OCI-LY7 (cell line): ENCODE results near the gene SLC35F2. TPM values are rescaled to one million over a fixed set of nuclear protein-coding genes. Genes with fewer than 3 reads are reported as not detected.

Experiments used
- BruUV-seq: library from RNA; stranded (reverse); fragments of 400-500 nt; replicated peaks from 2 replicates; lab custom pipeline; 2021; lab: Mats Ljungman, UMichigan
- CTCF ChIA-PET: fragments of 300-600 bp; sonication (Branson Sonifier 250); formaldehyde crosslinking; loops from one replicate; lab custom pipeline; 2022; ENCODE audit warnings: antibody characterized with exemption; ENCODE audit not compliant: unreplicated experiment; lab: Charles Lee
- POLR2A ChIA-PET: fragments of 300-600 bp; sonication (Branson Sonifier 250); formaldehyde crosslinking; loops from one replicate; lab custom pipeline; 2022; ENCODE audit warnings: antibody characterized with exemption; lab: Charles Lee
- DNase-seq: peaks from one replicate; pipeline ENCODE4 v3.0.0-alpha.2; 2015; ENCODE audit warnings: low spot score
- H2AFZ ChIP-seq: fragments of 200-600 bp; sonication (generic), shearing (Covaris generic); 2 replicates; pipeline ENCODE4 v1.6.1; 2014; ENCODE audit warnings: mild to moderate bottlenecking, antibody characterized with exemption, low read length, moderate library complexity
- H3K27ac ChIP-seq: fragments of 200-600 bp; sonication (generic); 2 replicates; pipeline ENCODE4 v1.5.1; 2014; ENCODE audit warnings: mixed run types, low read depth, mild to moderate bottlenecking, moderate library complexity, low read length, inconsistent platforms; ENCODE audit not compliant: poor library complexity, severe bottlenecking
- H3K36me3 ChIP-seq: fragments of 200-600 bp; sonication (generic); 2 replicates; pipeline ENCODE4 v1.6.1; 2014; ENCODE audit warnings: mild to moderate bottlenecking, antibody characterized with exemption, low read length, moderate library complexity, mixed read lengths; ENCODE audit not compliant: insufficient read depth
- H3K4me1 ChIP-seq: fragments of 200-600 bp; sonication (generic); 2 replicates; pipeline ENCODE4 v1.5.1; 2014; ENCODE audit warnings: mild to moderate bottlenecking, low read length; ENCODE audit not compliant: insufficient read depth, poor library complexity, severe bottlenecking
- H3K4me2 ChIP-seq: fragments of 200-600 bp; sonication (generic); 2 replicates; pipeline ENCODE4 v1.6.1; 2014; ENCODE audit warnings: mild to moderate bottlenecking, low read length
- H3K4me3 ChIP-seq: fragments of 200-600 bp; sonication (generic); 2 replicates; pipeline ENCODE4 v1.5.1; 2014; ENCODE audit warnings: mild to moderate bottlenecking, low read depth, low read length; ENCODE audit not compliant: poor library complexity, severe bottlenecking
- H3K79me2 ChIP-seq: fragments of 200-600 bp; sonication (generic); 2 replicates; pipeline ENCODE4 v1.6.1; 2016; ENCODE audit warnings: low read depth, mild to moderate bottlenecking, low read length, moderate library complexity, mixed read lengths; ENCODE audit not compliant: insufficient read depth
- H3K9me2 ChIP-seq: fragments of 200-600 bp; sonication (generic); 2 replicates; pipeline ENCODE4 v1.6.1; 2016; ENCODE audit warnings: mild to moderate bottlenecking, low read length, mixed read lengths; ENCODE audit not compliant: insufficient read depth
- H3K9me3 ChIP-seq: fragments of 200-600 bp; sonication (generic); 2 replicates; pipeline ENCODE4 v1.6.1; 2014; ENCODE audit warnings: mild to moderate bottlenecking, mixed run types, low read length, mixed read lengths
- H4K20me1 ChIP-seq: fragments of 200-600 bp; sonication (generic); 2 replicates; pipeline ENCODE4 v1.6.1; 2014; ENCODE audit warnings: mild to moderate bottlenecking, antibody characterized with exemption, low read length, moderate library complexity, mixed read lengths; ENCODE audit not compliant: insufficient read depth
- EZH2phosphoT487 ChIP-seq: fragments of 200-600 bp; sonication (generic); IDR thresholded peaks from 2 replicates; pipeline ENCODE4 v1.6.1; 2018; ENCODE audit warnings: low read depth, borderline replicate concordance, mild to moderate bottlenecking, mixed run types, antibody characterized with exemption, low read length, moderate library complexity, mixed read lengths
- intact Hi-C: fragments of 100-400 bp; cut with micrococcal nuclease; formaldehyde crosslinking; loops from one replicate; pipeline ENCODE4 v1.10.0; 2022; ENCODE audit not compliant: unreplicated experiment
- total RNA-seq, 2 experiments: library from RNA; depleted of rRNA in 1 of 2; stranded (reverse); fragments of >200 nt in 1 of 2; shearing (Covaris generic) in 1 of 2; gene quantifications; 2 replicates each; pipeline ENCODE4 v1.2.3, GENCODE V29; 2014 to 2022
- TF ChIP-seq, protein P1 (sequence below): fragments of 200-600 bp; sonication (generic); conservative IDR thresholded peaks from 2 replicates; pipeline ENCODE4 v1.5.1; 2014; ENCODE audit warnings: mild to moderate bottlenecking, antibody characterized with exemption, low read length, moderate library complexity, mixed read lengths

Gene SLC35F2
- total RNA-seq, 2 experiments from 2014 or later, result 21.1 to 23.3 TPM

DNA sequence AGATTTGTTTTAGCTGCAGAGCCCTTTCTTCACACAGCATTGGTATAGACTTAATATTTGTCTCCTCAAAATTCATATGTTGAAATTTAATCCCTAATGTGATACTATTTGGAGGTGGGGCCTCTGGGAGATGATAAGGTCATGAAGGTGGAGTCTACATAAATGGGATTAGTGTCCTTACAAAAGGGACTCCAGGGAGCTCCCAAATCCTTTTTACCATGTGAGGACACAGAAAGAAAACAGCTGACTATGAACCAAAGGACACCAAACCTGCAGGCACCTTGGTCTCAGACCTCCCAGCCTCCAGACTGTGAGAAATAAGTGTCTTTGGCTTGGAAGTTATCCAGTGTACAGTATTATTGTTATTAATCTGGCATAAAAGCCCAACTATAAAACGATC, 10.2 kb downstream of the SLC35F2 start:
- Histone ChIP-seq H3K9me2 (no peaks in the 10 kb centered on the region), H3K4me1 (peaks cover 7% of the 10 kb centered on the region), H4K20me1 (peaks cover 6% of the 10 kb centered on the region; the same call in 1 of the 2 replicates), H3K79me2 (peaks cover 74% of the 10 kb centered on the region), H3K4me3 (no peak overlapping the region), H3K27ac (no peak overlapping the region), H2AFZ (no peak overlapping the region), H3K4me2 (no peak overlapping the region), H3K9me3 (no peaks in the 10 kb centered on the region), H3K36me3 (peaks cover 13% of the 10 kb centered on the region)
- CTCF ChIA-PET, result no interaction called here
- TF ChIP-seq, protein P1, sequence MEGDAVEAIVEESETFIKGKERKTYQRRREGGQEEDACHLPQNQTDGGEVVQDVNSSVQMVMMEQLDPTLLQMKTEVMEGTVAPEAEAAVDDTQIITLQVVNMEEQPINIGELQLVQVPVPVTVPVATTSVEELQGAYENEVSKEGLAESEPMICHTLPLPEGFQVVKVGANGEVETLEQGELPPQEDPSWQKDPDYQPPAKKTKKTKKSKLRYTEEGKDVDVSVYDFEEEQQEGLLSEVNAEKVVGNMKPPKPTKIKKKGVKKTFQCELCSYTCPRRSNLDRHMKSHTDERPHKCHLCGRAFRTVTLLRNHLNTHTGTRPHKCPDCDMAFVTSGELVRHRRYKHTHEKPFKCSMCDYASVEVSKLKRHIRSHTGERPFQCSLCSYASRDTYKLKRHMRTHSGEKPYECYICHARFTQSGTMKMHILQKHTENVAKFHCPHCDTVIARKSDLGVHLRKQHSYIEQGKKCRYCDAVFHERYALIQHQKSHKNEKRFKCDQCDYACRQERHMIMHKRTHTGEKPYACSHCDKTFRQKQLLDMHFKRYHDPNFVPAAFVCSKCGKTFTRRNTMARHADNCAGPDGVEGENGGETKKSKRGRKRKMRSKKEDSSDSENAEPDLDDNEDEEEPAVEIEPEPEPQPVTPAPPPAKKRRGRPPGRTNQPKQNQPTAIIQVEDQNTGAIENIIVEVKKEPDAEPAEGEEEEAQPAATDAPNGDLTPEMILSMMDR, result no peak
- TF ChIP-seq EZH2phosphoT487, result no peak
- POLR2A ChIA-PET, result interaction anchor here (0.6 to 0.8 kb wide), 3 partner anchors 11 to 237 kb away, joined by 3 to 6 read pairs (median 6); no protein-coding TSS in a partner anchor
- intact Hi-C loops, result no loop called here
- DNase-seq, result no peak
- BruUV-seq, result no TSS peak

DNA sequence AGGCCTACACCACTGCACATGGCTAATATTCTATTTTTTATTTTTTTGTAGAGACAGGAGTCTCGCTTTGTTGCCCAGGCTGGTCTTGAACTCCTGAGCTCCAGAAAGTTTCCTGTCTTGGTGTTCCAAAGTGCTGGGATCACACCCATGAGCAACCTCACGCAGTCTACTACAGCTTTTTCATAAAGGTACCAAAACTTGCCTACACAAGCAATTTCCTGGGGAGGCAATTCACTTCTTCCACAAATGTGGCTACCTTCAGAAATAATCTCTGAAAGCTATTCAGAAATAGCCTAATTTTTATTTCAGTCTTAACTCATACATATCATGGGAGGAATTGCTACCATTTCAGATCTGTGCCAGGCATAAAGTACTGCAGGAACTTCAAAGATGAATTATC, 11.4 kb downstream of the SLC35F2 start:
- H3K4me1 ChIP-seq, result peaks cover 7% of the 10 kb centered on the region
- no peaks in the 10 kb centered on the region for H3K9me2 ChIP-seq
- no peak overlapping the region for H2AFZ ChIP-seq
- BruUV-seq, result no TSS peak
- H3K4me3 ChIP-seq, result no peak overlapping the region
- H3K79me2 ChIP-seq, result peaks cover 76% of the 10 kb centered on the region
- H4K20me1 ChIP-seq, result peaks cover 6% of the 10 kb centered on the region; the same call in 1 of the 2 replicates
- ChIA-PET POLR2A (interaction anchor here (0.8 kb wide), 1 partner anchor 18 kb away, joined by 5 read pairs; no protein-coding TSS in a partner anchor), CTCF (no interaction called here)
- no peak for TF ChIP-seq EZH2phosphoT487
- TF ChIP-seq, protein P1, result no peak
- intact Hi-C loops, result no loop called here
- H3K27ac ChIP-seq, result no peak overlapping the region
- no peak for DNase-seq
- no peaks in the 10 kb centered on the region for H3K9me3 ChIP-seq
- H3K4me2 ChIP-seq, result no peak overlapping the region
- peaks cover 13% of the 10 kb centered on the region for H3K36me3 ChIP-seq

DNA sequence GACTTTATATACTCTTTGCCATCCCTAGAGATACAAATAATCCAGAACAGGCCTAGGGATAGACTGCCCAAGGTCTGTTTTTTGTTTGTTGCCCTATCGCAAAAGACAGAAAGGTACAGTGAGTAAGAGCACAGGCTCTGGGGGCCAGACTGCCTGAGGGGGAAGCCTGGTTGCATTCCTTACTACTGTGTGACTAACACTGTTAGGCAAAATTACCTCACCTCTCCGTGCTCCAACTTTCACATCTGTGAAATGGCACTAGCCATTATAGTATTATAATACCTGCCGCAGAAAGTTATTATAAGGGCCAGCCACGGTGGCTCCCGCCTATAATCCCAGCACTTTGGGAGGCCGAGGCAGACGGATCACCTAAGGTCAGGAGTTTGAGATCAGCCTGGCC, 14.5 kb downstream of the SLC35F2 start:
- H3K4me1 ChIP-seq, result peaks cover 4% of the 10 kb centered on the region
- peaks cover 78% of the 10 kb centered on the region for H3K79me2 ChIP-seq
- no peak overlapping the region for H2AFZ ChIP-seq
- POLR2A ChIA-PET, result interaction anchor here (0.6 kb wide), 1 partner anchor 868 kb away, joined by 3 read pairs; no protein-coding TSS in a partner anchor
- TF ChIP-seq EZH2phosphoT487, result no peak
- TF ChIP-seq, protein P1, result no peak
- CTCF ChIA-PET, result no interaction called here
- H3K9me3 ChIP-seq, result no peaks in the 10 kb centered on the region
- H3K4me2 ChIP-seq, result no peak overlapping the region
- intact Hi-C loops, result no loop called here
- no TSS peak for BruUV-seq
- H3K36me3 ChIP-seq, result peaks cover 13% of the 10 kb centered on the region
- no peak overlapping the region for H3K27ac ChIP-seq
- H3K9me2 ChIP-seq, result no peaks in the 10 kb centered on the region
- H4K20me1 ChIP-seq, result peaks cover 4% of the 10 kb centered on the region; the same call in 1 of the 2 replicates
- no peak for DNase-seq
- H3K4me3 ChIP-seq, result no peak overlapping the region
